ENCODE data around the gene KATNB1. TPM values are rescaled to one million over a fixed set of nuclear protein-coding genes. Genes with fewer than 3 reads are reported as not detected.
"Not testable (repeated sequence)": the region's sequence is repeated elsewhere in the genome, so short reads cannot be mapped to it uniquely, and the experiment has no call there.

The KATNB1 gene
- polyA plus RNA-seq, 2 donors: 10.5 to 16.5 TPM

DNA sequence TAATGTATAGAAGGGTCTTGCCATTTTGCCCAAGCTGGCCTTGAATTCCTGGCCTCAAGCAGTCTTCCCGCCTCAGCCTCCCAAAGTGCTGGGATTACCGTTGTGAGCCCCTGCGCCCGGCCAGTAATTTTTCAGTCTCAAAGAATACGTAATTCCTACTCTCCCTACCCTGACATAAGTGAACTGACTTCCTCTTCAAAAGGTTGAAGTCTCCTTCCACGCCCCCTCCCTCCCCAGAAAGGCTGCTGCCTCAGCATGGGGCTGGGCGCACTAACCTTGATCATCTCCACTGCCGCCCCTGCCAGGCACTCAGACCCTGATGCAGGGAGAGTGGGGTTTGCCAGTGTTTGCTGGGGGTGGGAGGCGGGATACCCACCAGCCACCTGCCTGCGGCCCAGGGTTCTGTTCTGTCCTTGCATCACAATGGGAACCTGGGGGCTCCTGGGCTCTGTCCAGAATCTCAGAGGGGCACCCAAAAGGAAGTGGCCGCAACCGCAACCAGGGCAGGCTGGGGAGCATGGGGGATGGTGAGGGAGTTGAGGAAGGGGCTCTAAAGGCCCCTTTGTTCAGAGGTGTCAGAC is 39.2 kb downstream of the KATNB1 start:
- no peaks in the 10 kb centered on the region for H3K4me1 ChIP-seq (ENCODE audit: control insufficient read depth in 2 of 2, insufficient read depth in 2 of 2, low read length in 1 of 2)
- H3K4me3 ChIP-seq (ENCODE audit: low read depth in 1 of 2, low read length in 2 of 2): no peak overlapping the region
- H3K36me3 ChIP-seq (ENCODE audit: control insufficient read depth in 2 of 2, insufficient read depth in 2 of 2, low read length in 1 of 2): peaks cover 0 to 26% of the 10 kb centered on the region in 2 donors
- H3K27me3 ChIP-seq (ENCODE audit: control insufficient read depth in 1 of 2, insufficient read depth in 2 of 2, low read length in 2 of 2): no peaks in the 10 kb centered on the region
- WGBS, 2 donors: 90 to 96% methylated on average over 12 of the region's 12 CpGs
- H3K27ac ChIP-seq (ENCODE audit: low read depth in 2 of 2, low read length in 1 of 2): no peak overlapping the region
- no peaks in the 10 kb centered on the region for H3K9me3 ChIP-seq (ENCODE audit: control insufficient read depth in 2 of 2, insufficient read depth in 1 of 2, low read depth in 1 of 2, low read length in 1 of 2)

GRCh38 chr16:57775661-57776469 is 40.3 kb downstream of the KATNB1 start:
- Histone ChIP-seq H3K4me1 (ENCODE audit: control insufficient read depth in 2 of 2, insufficient read depth in 2 of 2, low read length in 1 of 2) (no peaks in the 10 kb centered on the region), H3K27ac (ENCODE audit: low read depth in 2 of 2, low read length in 1 of 2) (no peak overlapping the region), H3K27me3 (ENCODE audit: control insufficient read depth in 1 of 2, insufficient read depth in 2 of 2, low read length in 2 of 2) (no peaks in the 10 kb centered on the region), H3K36me3 (ENCODE audit: control insufficient read depth in 2 of 2, insufficient read depth in 2 of 2, low read length in 1 of 2) (peaks cover 0 to 18% of the 10 kb centered on the region in 2 donors), H3K4me3 (ENCODE audit: low read depth in 1 of 2, low read length in 2 of 2) (no peak overlapping the region), H3K9me3 (ENCODE audit: control insufficient read depth in 2 of 2, insufficient read depth in 1 of 2, low read depth in 1 of 2, low read length in 1 of 2) (no peaks in the 10 kb centered on the region)
- WGBS, 2 donors: 68 to 69% methylated on average over 23 of the region's 23 CpGs

DNA sequence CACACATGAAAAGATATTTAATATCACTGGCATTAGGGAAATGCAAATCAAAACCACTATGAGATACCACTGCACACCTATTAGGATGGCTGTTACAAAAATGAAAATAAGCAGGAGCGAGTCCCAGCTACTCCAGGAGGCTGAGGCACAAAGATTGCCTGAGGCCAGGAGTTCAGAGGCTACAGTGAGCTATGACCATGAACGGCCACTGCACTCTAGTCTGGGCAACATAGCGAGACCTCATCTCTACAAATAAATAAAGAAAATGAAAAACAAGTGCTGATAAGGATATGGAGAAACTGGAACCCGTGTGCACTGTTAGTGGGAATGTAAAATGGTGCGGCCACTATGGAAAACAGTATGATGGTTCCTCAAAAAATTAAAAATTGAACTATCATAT is 43.1 kb downstream of the KATNB1 start:
- peaks cover 0 to 8% of the 10 kb centered on the region in 2 donors for H3K36me3 ChIP-seq (ENCODE audit: control insufficient read depth in 2 of 2, insufficient read depth in 2 of 2, low read length in 1 of 2)
- no peak overlapping the region for H3K27ac ChIP-seq (ENCODE audit: low read depth in 2 of 2, low read length in 1 of 2)
- no peak overlapping the region for H3K4me3 ChIP-seq (ENCODE audit: low read depth in 1 of 2, low read length in 2 of 2)
- H3K27me3 ChIP-seq (ENCODE audit: control insufficient read depth in 1 of 2, insufficient read depth in 2 of 2, low read length in 2 of 2): no peaks in the 10 kb centered on the region
- no peaks in the 10 kb centered on the region for H3K9me3 ChIP-seq (ENCODE audit: control insufficient read depth in 2 of 2, insufficient read depth in 1 of 2, low read depth in 1 of 2, low read length in 1 of 2)
- 91 to 94% methylated on average over 5 of the region's 5 CpGs for WGBS, 2 donors
- H3K4me1 ChIP-seq (ENCODE audit: control insufficient read depth in 2 of 2, insufficient read depth in 2 of 2, low read length in 1 of 2): no peaks in the 10 kb centered on the region

DNA sequence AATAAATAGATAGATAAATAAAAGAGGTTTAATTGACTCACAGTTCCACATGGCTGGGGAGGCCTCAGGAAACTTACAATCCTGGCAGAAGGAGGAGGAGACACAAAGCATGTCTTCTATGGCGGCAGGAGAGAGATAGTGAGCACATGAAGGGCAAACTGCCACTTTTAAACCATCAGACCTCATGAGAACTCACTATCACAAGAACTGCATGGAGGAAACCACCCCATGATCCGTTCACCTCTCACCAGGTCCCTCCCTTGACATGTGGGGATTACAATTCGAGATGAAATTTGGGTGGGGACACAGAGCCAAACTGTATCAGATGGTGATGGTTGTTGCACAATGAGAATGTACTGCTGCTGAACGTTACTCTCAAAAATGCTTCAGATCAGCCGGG is 44.3 kb downstream of the KATNB1 start:
- H3K4me3 ChIP-seq (ENCODE audit: low read depth in 1 of 2, low read length in 2 of 2); H3K27me3 ChIP-seq (ENCODE audit: control insufficient read depth in 1 of 2, insufficient read depth in 2 of 2, low read length in 2 of 2); H3K4me1 ChIP-seq (ENCODE audit: control insufficient read depth in 2 of 2, insufficient read depth in 2 of 2, low read length in 1 of 2); H3K27ac ChIP-seq (ENCODE audit: low read depth in 2 of 2, low read length in 1 of 2); H3K9me3 ChIP-seq (ENCODE audit: control insufficient read depth in 2 of 2, insufficient read depth in 1 of 2, low read depth in 1 of 2, low read length in 1 of 2); H3K36me3 ChIP-seq (ENCODE audit: control insufficient read depth in 2 of 2, insufficient read depth in 2 of 2, low read length in 1 of 2): not testable (repeated sequence)
- 85% methylated on average over 5 of the region's 5 CpGs for WGBS, 2 donors

- no peaks in the 10 kb centered on the region for H3K27me3 ChIP-seq (ENCODE audit: control insufficient read depth in 1 of 2, insufficient read depth in 2 of 2, low read length in 2 of 2)
- H3K4me1 ChIP-seq (ENCODE audit: control insufficient read depth in 2 of 2, insufficient read depth in 2 of 2, low read length in 1 of 2): no peaks in the 10 kb centered on the region
- peaks cover 0 to 3% of the 10 kb centered on the region in 2 donors for H3K36me3 ChIP-seq (ENCODE audit: control insufficient read depth in 2 of 2, insufficient read depth in 2 of 2, low read length in 1 of 2)
- H3K4me3 ChIP-seq (ENCODE audit: low read depth in 1 of 2, low read length in 2 of 2): no peak overlapping the region
- H3K27ac ChIP-seq (ENCODE audit: low read depth in 2 of 2, low read length in 1 of 2): no peak overlapping the region
- H3K9me3 ChIP-seq (ENCODE audit: control insufficient read depth in 2 of 2, insufficient read depth in 1 of 2, low read depth in 1 of 2, low read length in 1 of 2): no peaks in the 10 kb centered on the region
- 84 to 100% methylated on average over 1 of the region's 1 CpG for WGBS, 2 donors
These were observed 45.8 kb downstream of the KATNB1 start for GRCh38 chr16:57781349-57781740.

GRCh38 chr16:57781741-57782606 is 46.4 kb downstream of the KATNB1 start:
- Histone ChIP-seq H3K27me3 (ENCODE audit: control insufficient read depth in 1 of 2, insufficient read depth in 2 of 2, low read length in 2 of 2) (no peaks in the 10 kb centered on the region), H3K4me1 (ENCODE audit: control insufficient read depth in 2 of 2, insufficient read depth in 2 of 2, low read length in 1 of 2) (no peaks in the 10 kb centered on the region), H3K9me3 (ENCODE audit: control insufficient read depth in 2 of 2, insufficient read depth in 1 of 2, low read depth in 1 of 2, low read length in 1 of 2) (no peaks in the 10 kb centered on the region), H3K4me3 (ENCODE audit: low read depth in 1 of 2, low read length in 2 of 2) (no peak overlapping the region), H3K27ac (ENCODE audit: low read depth in 2 of 2, low read length in 1 of 2) (no peak overlapping the region), H3K36me3 (ENCODE audit: control insufficient read depth in 2 of 2, insufficient read depth in 2 of 2, low read length in 1 of 2) (peaks cover 0 to 3% of the 10 kb centered on the region in 2 donors)
- WGBS, 2 donors: 87 to 88% methylated on average over 10 of the region's 10 CpGs

DNA sequence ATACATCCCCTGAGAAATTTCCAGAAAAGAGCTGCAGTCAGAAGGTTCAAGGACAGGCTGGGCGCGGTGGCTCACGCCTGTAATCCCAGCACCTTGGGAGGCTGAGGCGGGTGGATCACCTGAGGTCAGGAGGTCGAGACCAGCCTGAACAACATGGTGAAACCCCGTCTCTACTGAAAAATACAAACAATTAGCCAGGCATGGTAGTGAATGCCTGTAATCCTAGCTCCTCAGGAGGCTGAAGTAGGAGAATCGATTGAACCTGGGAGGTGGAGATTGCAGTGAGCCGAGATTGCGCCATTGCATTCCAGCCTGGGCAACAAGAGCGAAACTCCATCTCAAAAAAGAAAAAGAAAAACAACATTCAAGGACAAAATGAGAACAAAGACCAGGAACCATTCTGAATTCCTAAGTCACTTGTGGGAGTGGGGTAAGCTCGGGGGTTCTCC is 47.1 kb downstream of the KATNB1 start:
- H3K9me3 ChIP-seq (ENCODE audit: control insufficient read depth in 2 of 2, insufficient read depth in 1 of 2, low read depth in 1 of 2, low read length in 1 of 2); H3K27me3 ChIP-seq (ENCODE audit: control insufficient read depth in 1 of 2, insufficient read depth in 2 of 2, low read length in 2 of 2); H3K4me1 ChIP-seq (ENCODE audit: control insufficient read depth in 2 of 2, insufficient read depth in 2 of 2, low read length in 1 of 2); H3K27ac ChIP-seq (ENCODE audit: low read depth in 2 of 2, low read length in 1 of 2); H3K4me3 ChIP-seq (ENCODE audit: low read depth in 1 of 2, low read length in 2 of 2); H3K36me3 ChIP-seq (ENCODE audit: control insufficient read depth in 2 of 2, insufficient read depth in 2 of 2, low read length in 1 of 2): not testable (repeated sequence)
- WGBS, 2 donors: 82 to 92% methylated on average over 11 of the region's 11 CpGs

- no peak overlapping the region for H3K4me3 ChIP-seq (ENCODE audit: low read depth in 1 of 2, low read length in 2 of 2)
- 88 to 91% methylated on average over 4 of the region's 4 CpGs for WGBS, 2 donors
- H3K4me1 ChIP-seq (ENCODE audit: control insufficient read depth in 2 of 2, insufficient read depth in 2 of 2, low read length in 1 of 2): peaks cover 0 to 6% of the 10 kb centered on the region in 2 donors
- H3K9me3 ChIP-seq (ENCODE audit: control insufficient read depth in 2 of 2, insufficient read depth in 1 of 2, low read depth in 1 of 2, low read length in 1 of 2): no peaks in the 10 kb centered on the region
- no peak overlapping the region for H3K27ac ChIP-seq (ENCODE audit: low read depth in 2 of 2, low read length in 1 of 2)
- peaks cover 0 to 3% of the 10 kb centered on the region in 2 donors for H3K36me3 ChIP-seq (ENCODE audit: control insufficient read depth in 2 of 2, insufficient read depth in 2 of 2, low read length in 1 of 2)
- no peaks in the 10 kb centered on the region for H3K27me3 ChIP-seq (ENCODE audit: control insufficient read depth in 1 of 2, insufficient read depth in 2 of 2, low read length in 2 of 2)
These were observed 47.5 kb downstream of the KATNB1 start for GRCh38 chr16:57783116-57783515.

DNA sequence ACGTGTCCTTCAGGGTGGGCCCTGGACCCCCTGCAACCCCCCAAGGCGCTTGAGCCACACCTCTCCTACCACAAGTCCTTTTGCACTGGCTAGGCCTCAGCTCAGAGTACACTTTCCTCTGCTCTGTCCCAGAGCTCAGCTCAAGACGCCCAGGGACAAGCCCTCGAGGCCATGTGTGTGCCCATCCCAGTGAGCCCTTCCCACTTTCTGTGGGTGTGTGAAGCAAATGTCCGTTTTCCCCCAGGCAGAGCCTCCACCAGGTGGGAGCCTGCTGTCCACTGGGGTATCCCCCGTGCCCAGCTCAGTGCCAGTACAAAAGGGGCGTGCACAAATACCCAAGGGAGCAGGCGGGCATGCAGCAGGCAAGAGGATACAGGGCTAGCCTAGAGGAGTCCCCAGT is 48.3 kb downstream of the KATNB1 start:
- 85 to 88% methylated on average over 8 of the region's 8 CpGs for WGBS, 2 donors
- Histone ChIP-seq H3K4me1 (ENCODE audit: control insufficient read depth in 2 of 2, insufficient read depth in 2 of 2, low read length in 1 of 2) (peaks cover 0 to 7% of the 10 kb centered on the region in 2 donors), H3K27ac (ENCODE audit: low read depth in 2 of 2, low read length in 1 of 2) (no peak overlapping the region), H3K36me3 (ENCODE audit: control insufficient read depth in 2 of 2, insufficient read depth in 2 of 2, low read length in 1 of 2) (peaks cover 0 to 7% of the 10 kb centered on the region in 2 donors), H3K27me3 (ENCODE audit: control insufficient read depth in 1 of 2, insufficient read depth in 2 of 2, low read length in 2 of 2) (no peaks in the 10 kb centered on the region), H3K9me3 (ENCODE audit: control insufficient read depth in 2 of 2, insufficient read depth in 1 of 2, low read depth in 1 of 2, low read length in 1 of 2) (no peaks in the 10 kb centered on the region), H3K4me3 (ENCODE audit: low read depth in 1 of 2, low read length in 2 of 2) (no peak overlapping the region)
